HG03175 (cell line): ENCODE measurements around the gene NCAPG2.

ENCODE experiments used
- ATAC-seq: cut with Tn5 transposase; IDR thresholded peaks from one replicate; pipeline ENCODE4 v1.9.1; 2021; ENCODE audit warnings: mild to moderate bottlenecking, moderate library complexity; ENCODE audit not compliant: unreplicated experiment

Gene NCAPG2, protein sequence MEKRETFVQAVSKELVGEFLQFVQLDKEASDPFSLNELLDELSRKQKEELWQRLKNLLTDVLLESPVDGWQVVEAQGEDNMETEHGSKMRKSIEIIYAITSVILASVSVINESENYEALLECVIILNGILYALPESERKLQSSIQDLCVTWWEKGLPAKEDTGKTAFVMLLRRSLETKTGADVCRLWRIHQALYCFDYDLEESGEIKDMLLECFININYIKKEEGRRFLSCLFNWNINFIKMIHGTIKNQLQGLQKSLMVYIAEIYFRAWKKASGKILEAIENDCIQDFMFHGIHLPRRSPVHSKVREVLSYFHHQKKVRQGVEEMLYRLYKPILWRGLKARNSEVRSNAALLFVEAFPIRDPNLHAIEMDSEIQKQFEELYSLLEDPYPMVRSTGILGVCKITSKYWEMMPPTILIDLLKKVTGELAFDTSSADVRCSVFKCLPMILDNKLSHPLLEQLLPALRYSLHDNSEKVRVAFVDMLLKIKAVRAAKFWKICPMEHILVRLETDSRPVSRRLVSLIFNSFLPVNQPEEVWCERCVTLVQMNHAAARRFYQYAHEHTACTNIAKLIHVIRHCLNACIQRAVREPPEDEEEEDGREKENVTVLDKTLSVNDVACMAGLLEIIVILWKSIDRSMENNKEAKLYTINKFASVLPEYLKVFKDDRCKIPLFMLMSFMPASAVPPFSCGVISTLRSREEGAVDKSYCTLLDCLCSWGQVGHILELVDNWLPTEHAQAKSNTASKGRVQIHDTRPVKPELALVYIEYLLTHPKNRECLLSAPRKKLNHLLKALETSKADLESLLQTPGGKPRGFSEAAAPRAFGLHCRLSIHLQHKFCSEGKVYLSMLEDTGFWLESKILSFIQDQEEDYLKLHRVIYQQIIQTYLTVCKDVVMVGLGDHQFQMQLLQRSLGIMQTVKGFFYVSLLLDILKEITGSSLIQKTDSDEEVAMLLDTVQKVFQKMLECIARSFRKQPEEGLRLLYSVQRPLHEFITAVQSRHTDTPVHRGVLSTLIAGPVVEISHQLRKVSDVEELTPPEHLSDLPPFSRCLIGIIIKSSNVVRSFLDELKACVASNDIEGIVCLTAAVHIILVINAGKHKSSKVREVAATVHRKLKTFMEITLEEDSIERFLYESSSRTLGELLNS

GRCh38 chr7:158704524-158705233 lies at the start of gene NCAPG2:
Gene NCAPG2, minus strand, starts transcription at chr7:158704804. Its CDS starts 2,905 bp downstream, at chr7:158701899.
- ATAC-seq, result peak; percentile 97

GRCh38 chr7:158753900-158754299 lies 49.3 kb upstream of the NCAPG2 start:
- no peak for ATAC-seq

DNA sequence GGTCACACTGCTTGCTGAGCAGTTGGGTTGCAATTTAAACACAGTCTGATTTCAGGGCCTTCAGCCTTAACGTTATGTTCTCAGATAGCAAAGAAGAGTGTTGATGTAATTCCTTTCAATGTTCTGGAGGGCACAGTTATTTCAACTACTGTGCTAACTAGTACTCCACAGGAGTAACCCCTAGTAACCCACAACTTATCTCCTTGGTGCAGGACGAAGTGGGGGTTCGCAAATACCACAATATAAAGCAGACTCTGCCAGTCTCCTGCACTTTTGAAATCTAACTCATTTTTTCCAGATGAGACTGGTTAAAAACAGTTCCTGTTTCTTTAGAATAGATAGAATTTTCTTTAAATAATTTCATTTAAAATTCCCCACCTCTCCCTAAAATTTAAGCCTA lies 47.1 kb upstream of the NCAPG2 start:
- no peak for ATAC-seq

- ATAC-seq, result no peak
Measured at GRCh38 chr7:158751199-158751598, 46.6 kb upstream of the NCAPG2 start.

DNA sequence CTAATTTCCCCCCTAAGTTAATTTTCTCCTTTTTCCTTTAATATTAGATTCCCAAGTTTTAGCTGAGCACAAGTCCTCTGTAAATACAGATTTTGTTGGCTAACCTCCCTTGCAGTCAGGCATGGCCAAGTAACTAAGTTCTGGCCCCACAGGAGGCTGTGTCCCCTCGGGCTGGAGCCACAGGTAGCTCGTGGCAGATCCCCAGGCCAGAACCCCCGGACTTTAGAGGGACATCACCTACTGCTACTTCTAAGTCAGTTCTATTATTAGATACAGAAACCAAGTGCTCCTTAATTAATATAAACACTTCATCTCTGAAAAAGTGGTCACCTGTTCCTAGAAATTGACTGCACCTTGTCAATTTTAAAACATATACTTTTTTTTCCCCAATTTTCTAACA lies 46.1 kb upstream of the NCAPG2 start:
- ATAC-seq, result no peak

DNA sequence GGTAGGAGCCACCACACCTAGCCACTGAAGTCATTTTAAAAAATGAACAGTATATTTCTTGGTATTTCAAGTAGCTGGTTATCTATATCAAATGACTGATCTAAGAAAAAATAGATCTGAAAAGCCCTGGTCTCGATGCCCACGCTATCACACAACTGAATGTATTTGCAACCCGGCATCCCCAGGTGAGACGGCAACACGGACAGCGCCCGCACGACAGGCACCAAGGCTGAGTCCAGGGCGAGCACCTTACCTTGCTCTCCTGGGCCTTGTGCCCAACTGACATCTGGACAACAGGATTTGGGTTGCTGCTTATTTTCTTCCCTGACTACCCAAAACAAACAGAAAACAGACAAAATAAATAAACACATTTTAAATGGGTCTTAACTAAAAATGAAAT lies 44.8 kb upstream of the NCAPG2 start:
- no peak for ATAC-seq

GRCh38 chr7:158748335-158748734 lies 43.7 kb upstream of the NCAPG2 start:
- no peak for ATAC-seq

GRCh38 chr7:158747408-158747807 lies 42.8 kb upstream of the NCAPG2 start:
- no peak for ATAC-seq

DNA sequence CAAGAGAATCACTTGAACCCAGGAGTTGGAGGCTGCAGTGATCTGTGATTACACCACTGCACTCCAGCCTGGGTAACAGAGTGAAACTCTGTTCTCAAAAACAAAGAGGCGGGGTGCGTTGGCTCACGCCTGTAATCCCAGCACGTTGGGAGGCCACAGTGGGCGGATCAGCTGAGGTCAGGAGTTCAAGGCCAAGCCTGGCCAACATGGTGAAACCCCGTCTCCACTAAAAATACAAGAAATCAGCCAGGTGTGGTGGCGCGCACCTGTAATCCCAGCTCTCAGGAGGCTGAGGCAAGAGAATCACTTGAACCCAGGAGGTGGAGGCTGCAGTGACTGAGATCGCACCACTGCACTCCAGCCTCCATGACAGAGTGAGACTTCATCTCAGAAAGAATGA lies 42.4 kb upstream of the NCAPG2 start:
- no peak for ATAC-seq

- no peak for ATAC-seq
Measured at GRCh38 chr7:158745057-158745715, 40.6 kb upstream of the NCAPG2 start.

- no peak for ATAC-seq
Measured at GRCh38 chr7:158744070-158744469, 39.5 kb upstream of the NCAPG2 start.

DNA sequence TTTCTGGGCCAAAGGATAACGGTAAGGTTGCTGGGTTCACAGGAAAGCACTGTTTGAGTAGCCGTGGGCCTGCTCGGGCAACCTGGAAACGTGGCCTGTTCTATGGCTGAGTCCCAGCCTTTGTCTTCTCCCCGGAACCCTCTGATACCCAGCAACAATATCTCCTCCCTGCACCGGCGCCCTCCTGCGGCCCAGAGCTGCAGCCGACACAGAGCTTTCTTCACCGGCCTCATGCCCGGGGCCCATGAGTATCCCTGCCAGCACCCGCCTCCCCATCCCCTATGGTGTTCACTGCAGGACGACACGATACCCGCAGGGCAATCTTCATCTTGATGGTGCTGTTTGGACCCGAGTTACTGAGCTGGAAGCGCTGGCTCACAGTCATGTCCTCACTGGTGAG lies 38.6 kb upstream of the NCAPG2 start:
- no peak for ATAC-seq

DNA sequence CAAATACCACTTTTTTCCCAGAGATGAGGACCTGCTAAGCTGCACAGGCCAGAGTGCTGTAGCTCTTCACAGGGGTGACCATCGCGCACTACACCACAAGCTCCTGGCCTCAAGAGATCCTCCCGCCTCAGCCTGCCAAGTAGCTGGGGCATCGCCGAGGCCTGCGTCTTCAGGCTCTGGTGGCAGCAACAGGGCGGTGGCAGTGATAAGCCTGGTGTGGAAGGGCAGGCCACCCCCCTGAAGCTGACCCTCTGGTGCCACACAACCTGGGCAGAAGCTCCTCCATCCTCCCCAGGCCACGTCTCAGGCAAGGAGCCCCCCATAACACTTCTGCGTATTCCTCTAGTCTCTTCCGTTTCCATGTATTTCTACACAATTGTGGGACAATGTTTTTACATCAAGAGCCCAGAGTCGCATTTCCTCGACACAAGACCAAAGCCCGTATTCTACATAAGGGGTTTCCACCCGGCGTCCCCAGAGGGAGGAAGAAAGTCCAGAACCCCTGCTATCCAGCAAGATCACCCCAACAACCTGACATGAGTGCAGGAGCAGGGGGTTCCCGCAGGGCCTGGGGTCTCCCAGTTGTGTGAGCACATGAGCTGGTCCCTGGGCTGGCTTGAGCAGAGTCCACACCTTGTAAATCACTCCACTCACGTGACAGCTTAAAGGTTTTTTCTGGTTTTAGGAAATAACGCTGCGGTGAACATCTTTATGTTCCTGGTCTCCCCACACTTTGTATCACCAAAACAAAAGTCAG lies 37.6 kb upstream of the NCAPG2 start:
- no peak for ATAC-seq

GRCh38 chr7:158741294-158741666 lies 36.7 kb upstream of the NCAPG2 start:
- ATAC-seq, result no peak

DNA sequence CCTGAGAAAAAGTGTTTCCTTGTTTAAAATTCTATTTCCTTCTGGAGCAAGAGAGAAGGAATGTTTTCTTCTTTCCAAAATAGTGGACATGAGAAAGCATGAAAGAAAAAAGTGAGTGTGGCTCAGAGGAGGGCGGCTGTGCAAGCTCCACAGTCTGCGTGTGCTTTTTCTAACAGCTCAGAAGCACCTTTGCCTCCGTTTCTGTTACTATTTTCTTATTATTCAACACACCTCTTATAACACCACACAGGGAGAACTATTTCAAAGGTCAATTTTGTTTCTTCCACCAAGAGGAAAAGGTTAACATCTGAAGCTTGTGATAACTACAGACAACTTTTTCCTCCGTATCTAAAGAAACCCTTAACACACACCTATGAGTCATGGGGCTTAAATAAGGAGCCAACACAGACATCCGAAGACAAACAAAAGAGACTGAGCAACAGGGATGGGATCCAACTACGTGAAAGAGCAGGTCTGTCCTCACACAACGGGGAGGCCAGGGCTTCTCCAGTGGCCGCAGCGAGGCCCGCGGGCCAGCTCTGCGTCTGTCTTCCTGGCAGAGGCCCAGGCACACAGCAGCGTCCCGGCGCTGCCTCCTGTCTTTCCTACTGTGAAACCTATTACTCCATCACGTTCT lies 36.2 kb upstream of the NCAPG2 start:
- no peak for ATAC-seq

DNA sequence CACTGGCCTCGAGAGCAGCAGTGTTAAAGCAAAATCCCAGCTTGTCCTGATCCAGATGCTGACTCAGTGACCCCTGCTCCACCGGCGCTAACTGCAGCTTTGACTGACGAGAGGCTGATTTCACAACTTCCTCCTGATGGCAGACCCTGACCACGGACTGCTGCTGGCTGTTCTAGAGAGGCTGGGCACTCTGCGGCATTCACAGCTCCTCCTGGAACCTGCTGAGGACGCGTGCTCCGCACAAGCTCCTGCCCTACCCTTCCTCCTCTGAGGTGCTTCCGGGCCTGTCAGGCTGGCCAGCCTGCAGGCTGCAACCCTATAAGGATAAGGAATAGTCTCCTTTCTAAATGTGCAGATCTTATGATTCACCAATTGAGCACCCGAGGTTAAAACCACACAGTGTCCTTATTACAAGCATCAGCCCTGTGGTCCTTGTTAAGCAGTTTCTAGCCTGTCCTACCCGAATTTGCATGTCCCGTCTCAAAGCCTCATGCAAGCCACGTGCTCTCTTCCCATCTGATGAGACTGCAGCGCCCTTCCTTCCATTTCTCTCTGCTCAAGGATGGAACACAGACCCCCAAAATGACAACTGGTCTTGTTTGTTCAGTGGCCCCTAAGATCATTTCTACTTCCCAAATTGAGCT lies 35.5 kb upstream of the NCAPG2 start:
- no peak for ATAC-seq

- no peak for ATAC-seq
Measured at GRCh38 chr7:158738841-158739240, 34.2 kb upstream of the NCAPG2 start.

- no peak for ATAC-seq
Measured at GRCh38 chr7:158737064-158737695, 32.6 kb upstream of the NCAPG2 start.
